OCI-LY1 (cell line): ENCODE data around the gene LTBP2.
"Not testable (repeated sequence)": the region's sequence is repeated elsewhere in the genome, so short reads cannot be mapped to it uniquely, and the experiment has no call there.

Source experiments
- H2AFZ ChIP-seq: fragments of 200-600 bp; sonication (generic), shearing (Covaris generic); 2 replicates; pipeline ENCODE4 v1.6.0; 2014; ENCODE audit warnings: antibody characterized with exemption, mild to moderate bottlenecking, low read length
- H3F3A ChIP-seq: fragments of 200-600 bp; sonication (generic), shearing (Covaris generic); 2 replicates; pipeline ENCODE4 v1.6.0; 2014; ENCODE audit warnings: mild to moderate bottlenecking, antibody characterized with exemption, low read length, moderate library complexity; ENCODE audit not compliant: insufficient read depth
- H3K27ac ChIP-seq: fragments of 200-600 bp; sonication (generic); 2 replicates; pipeline ENCODE4 v1.5.1; 2014; ENCODE audit warnings: low read length, mixed run types, mild to moderate bottlenecking, low read depth; ENCODE audit not compliant: poor library complexity, severe bottlenecking
- H3K27me3 ChIP-seq: fragments of 200-600 bp; sonication (generic); 2 replicates; pipeline ENCODE4 v1.6.0; 2014; ENCODE audit warnings: antibody characterized with exemption, mild to moderate bottlenecking, low read length, moderate library complexity; ENCODE audit not compliant: insufficient read depth
- H3K36me3 ChIP-seq: fragments of 200-600 bp; sonication (generic); 2 replicates; pipeline ENCODE4 v1.6.1; 2014; ENCODE audit warnings: mild to moderate bottlenecking, antibody characterized with exemption, low read length, moderate library complexity, mixed read lengths; ENCODE audit not compliant: insufficient read depth
- H3K4me1 ChIP-seq: fragments of 200-600 bp; sonication (generic); 2 replicates; pipeline ENCODE4 v1.5.1; 2014; ENCODE audit warnings: mild to moderate bottlenecking, low read length, moderate library complexity; ENCODE audit not compliant: insufficient read depth, severe bottlenecking
- H3K4me2 ChIP-seq: fragments of 200-600 bp; sonication (generic), shearing (Covaris generic); 2 replicates; pipeline ENCODE4 v1.6.1; 2014; ENCODE audit warnings: low read length
- H3K4me3 ChIP-seq: fragments of 200-600 bp; sonication (generic); 2 replicates; pipeline ENCODE4 v1.5.1; 2014; ENCODE audit warnings: low read length, low read depth, mild to moderate bottlenecking, mixed read lengths; ENCODE audit not compliant: poor library complexity, severe bottlenecking
- H3K79me2 ChIP-seq: fragments of 200-600 bp; shearing (Covaris generic); 2 replicates; pipeline ENCODE4 v1.6.1; 2016; ENCODE audit warnings: mixed run types, low read length, mixed read lengths; ENCODE audit not compliant: insufficient read depth
- H3K9ac ChIP-seq: fragments of 200-600 bp; sonication (generic), shearing (Covaris generic); 2 replicates; pipeline ENCODE4 v1.6.1; 2014; ENCODE audit warnings: mild to moderate bottlenecking, low read length, mixed read lengths
- H3K9me2 ChIP-seq: fragments of 200-600 bp; sonication (generic), shearing (Covaris generic); 2 replicates; pipeline ENCODE4 v1.6.1; 2014; ENCODE audit warnings: low read depth, mild to moderate bottlenecking, low read length, mixed read lengths
- H3K9me3 ChIP-seq: fragments of 200-600 bp; shearing (Covaris generic); 2 replicates; pipeline ENCODE4 v1.6.1; 2014; ENCODE audit warnings: low read length, mixed read lengths
- H4K20me1 ChIP-seq: fragments of 200-600 bp; sonication (generic), shearing (Covaris generic); 2 replicates; pipeline ENCODE4 v1.6.0; 2016; ENCODE audit warnings: mild to moderate bottlenecking, low read length; ENCODE audit not compliant: insufficient read depth
- EZH2 ChIP-seq: fragments of 200-600 bp; sonication (generic), shearing (Covaris generic); IDR thresholded peaks from 2 replicates; pipeline ENCODE4 v1.8.0; 2017; ENCODE audit warnings: borderline replicate concordance, mixed run types, mild to moderate bottlenecking, antibody characterized with exemption, low read length, moderate library complexity, mixed read lengths
- TF ChIP-seq, protein P1 (sequence below): fragments of 200-600 bp; sonication (generic), shearing (Covaris generic); IDR thresholded peaks from 2 replicates; pipeline ENCODE4 v1.5.1; 2017; ENCODE audit warnings: mild to moderate bottlenecking, antibody characterized with exemption, low read length, moderate library complexity, mixed read lengths

Gene LTBP2

DNA sequence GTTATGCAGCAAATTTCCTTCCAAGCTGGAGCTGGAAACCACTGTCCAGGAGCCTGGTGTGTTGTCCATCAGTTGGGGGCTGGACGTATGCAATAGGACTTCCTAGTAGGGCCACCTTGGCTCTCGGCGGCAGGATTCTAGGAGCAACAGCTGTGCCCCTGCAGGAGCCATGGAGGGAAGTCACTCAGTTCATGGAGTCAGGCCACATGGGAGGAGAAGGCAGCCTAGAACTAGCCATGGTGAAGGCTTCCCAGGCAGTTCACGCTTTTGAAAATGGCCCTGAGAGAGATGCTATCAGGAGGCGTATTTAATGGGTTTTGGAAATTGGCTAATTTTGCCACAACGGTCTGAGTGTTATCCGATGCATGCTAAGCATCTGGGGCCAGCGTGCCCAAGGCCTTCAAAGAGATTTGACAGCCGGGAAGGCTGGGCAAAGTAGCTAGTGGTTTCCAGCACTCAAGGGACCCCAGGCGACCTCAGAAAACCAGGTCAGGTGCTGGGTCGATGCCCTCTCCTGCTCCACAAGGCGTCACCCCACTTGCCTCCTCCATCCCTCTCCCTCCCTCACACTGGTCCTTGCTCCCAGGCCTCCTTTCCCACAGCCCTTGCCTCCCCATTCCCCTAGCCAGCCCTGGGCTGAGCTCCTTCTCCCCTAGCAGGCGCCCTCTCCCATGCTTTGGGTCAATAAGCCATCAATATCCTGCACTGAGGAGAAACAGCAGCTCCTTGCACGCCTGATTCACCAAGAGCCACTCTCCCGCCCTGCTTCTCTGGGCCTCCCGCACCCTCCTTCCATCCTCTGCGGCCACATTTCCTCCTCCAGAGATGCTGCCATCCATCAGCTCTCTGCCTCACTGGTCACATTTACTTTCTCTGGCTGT, 155.1 kb downstream of the LTBP2 start:
- TF ChIP-seq, protein P1, sequence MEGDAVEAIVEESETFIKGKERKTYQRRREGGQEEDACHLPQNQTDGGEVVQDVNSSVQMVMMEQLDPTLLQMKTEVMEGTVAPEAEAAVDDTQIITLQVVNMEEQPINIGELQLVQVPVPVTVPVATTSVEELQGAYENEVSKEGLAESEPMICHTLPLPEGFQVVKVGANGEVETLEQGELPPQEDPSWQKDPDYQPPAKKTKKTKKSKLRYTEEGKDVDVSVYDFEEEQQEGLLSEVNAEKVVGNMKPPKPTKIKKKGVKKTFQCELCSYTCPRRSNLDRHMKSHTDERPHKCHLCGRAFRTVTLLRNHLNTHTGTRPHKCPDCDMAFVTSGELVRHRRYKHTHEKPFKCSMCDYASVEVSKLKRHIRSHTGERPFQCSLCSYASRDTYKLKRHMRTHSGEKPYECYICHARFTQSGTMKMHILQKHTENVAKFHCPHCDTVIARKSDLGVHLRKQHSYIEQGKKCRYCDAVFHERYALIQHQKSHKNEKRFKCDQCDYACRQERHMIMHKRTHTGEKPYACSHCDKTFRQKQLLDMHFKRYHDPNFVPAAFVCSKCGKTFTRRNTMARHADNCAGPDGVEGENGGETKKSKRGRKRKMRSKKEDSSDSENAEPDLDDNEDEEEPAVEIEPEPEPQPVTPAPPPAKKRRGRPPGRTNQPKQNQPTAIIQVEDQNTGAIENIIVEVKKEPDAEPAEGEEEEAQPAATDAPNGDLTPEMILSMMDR, result no peak
- no peak for TF ChIP-seq EZH2
- Histone ChIP-seq H3K4me2 (no peak overlapping the region), H3F3A (no peaks in the 10 kb centered on the region), H3K4me1 (no peaks in the 10 kb centered on the region), H3K36me3 (no peaks in the 10 kb centered on the region; the same call in 1 of the 2 replicates), H2AFZ (no peak overlapping the region), H3K79me2 (no peaks in the 10 kb centered on the region), H4K20me1 (no peaks in the 10 kb centered on the region), H3K9me3 (peaks cover 4% of the 10 kb centered on the region), H3K27ac (no peak overlapping the region), H3K9ac (no peak overlapping the region), H3K9me2 (no peaks in the 10 kb centered on the region), H3K4me3 (no peak overlapping the region), H3K27me3 (peaks cover 4% of the 10 kb centered on the region)

DNA sequence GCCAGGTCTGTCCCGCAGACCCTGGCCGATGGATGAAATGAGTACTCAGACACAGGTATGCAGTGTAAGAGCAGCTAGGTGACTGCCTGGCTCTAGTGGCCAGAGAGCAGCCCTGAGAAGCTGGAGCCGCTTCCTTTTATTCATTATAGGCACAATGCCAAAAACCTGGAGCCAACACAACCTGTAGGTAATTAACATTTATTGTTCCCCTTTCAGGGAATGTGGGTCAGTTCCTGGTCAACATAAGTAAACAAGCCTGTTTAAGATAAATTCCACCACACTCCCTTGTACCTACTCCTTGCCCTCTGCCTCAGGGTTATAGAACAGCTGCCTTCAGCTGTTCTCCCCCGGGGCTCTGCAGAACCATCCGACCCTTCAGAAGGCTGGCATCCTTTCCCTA, 157.6 kb downstream of the LTBP2 start:
- not testable (repeated sequence) for H2AFZ ChIP-seq, H3K36me3 ChIP-seq, H3K4me3 ChIP-seq, H3K4me1 ChIP-seq, H3K9me2 ChIP-seq, H3K9me3 ChIP-seq, H3F3A ChIP-seq, H3K79me2 ChIP-seq, H3K4me2 ChIP-seq, H4K20me1 ChIP-seq, H3K27me3 ChIP-seq, H3K9ac ChIP-seq, H3K27ac ChIP-seq
